ENCODE results near the gene NLRP1. TPM values are rescaled to one million over a fixed set of nuclear protein-coding genes. Genes with fewer than 3 reads are reported as not detected.
A peak's percentile ranks its signal among the peaks of the same experiment; 100 is the strongest.

Gene NLRP1
- total RNA-seq, 1 donor from 2014 or later, result 55.4 TPM

DNA sequence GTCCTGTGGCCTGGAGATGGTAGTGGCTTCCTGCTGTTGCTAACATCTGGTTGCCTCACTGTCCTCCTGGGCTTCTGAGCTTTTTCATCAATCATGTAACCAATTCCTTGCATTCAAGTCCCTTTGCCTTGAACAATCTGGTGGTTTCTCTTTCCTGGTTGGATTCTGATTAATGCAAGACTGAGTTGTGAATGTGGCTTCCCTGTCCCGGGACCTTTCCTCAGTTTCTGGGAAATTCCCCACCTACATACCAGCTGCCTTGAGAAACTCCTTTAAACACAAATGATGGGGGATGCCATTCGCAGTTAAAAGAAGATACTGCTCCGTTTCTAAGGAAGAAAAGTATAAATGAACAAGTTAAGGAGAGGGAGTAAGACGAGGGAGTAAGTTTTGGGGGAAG, 39.9 kb upstream of the NLRP1 start:
- TF ChIP-seq, protein P1, sequence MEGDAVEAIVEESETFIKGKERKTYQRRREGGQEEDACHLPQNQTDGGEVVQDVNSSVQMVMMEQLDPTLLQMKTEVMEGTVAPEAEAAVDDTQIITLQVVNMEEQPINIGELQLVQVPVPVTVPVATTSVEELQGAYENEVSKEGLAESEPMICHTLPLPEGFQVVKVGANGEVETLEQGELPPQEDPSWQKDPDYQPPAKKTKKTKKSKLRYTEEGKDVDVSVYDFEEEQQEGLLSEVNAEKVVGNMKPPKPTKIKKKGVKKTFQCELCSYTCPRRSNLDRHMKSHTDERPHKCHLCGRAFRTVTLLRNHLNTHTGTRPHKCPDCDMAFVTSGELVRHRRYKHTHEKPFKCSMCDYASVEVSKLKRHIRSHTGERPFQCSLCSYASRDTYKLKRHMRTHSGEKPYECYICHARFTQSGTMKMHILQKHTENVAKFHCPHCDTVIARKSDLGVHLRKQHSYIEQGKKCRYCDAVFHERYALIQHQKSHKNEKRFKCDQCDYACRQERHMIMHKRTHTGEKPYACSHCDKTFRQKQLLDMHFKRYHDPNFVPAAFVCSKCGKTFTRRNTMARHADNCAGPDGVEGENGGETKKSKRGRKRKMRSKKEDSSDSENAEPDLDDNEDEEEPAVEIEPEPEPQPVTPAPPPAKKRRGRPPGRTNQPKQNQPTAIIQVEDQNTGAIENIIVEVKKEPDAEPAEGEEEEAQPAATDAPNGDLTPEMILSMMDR (conservative IDR thresholded peaks at IDR 0.05), result no peak
- Mint-ChIP-seq H3K27me3 (ENCODE audit: low read depth) (peaks cover 3% of the 10 kb centered on the region), H3K9me3 (no peaks in the 10 kb centered on the region), H3K4me3 (no peak overlapping the region), H3K27ac (ENCODE audit: unreplicated experiment) (no peak overlapping the region), H3K4me1 (no peaks in the 10 kb centered on the region), H3K36me3 (ENCODE audit: low read depth) (no peaks in the 10 kb centered on the region)
- DNase-seq (ENCODE audit: low read depth, low spot score), result no peak

GRCh38 chr17:5621729-5622128, 37.4 kb upstream of the NLRP1 start:
- no peak overlapping the region for H3K27ac Mint-ChIP-seq (ENCODE audit: unreplicated experiment)
- no peaks in the 10 kb centered on the region for H3K36me3 Mint-ChIP-seq (ENCODE audit: low read depth)
- H3K27me3 Mint-ChIP-seq (ENCODE audit: low read depth), result no peaks in the 10 kb centered on the region
- no peak overlapping the region for H3K4me3 Mint-ChIP-seq
- TF ChIP-seq, protein P1 (conservative IDR thresholded peaks at IDR 0.05), result no peak
- no peaks in the 10 kb centered on the region for H3K9me3 Mint-ChIP-seq
- no peak for DNase-seq (ENCODE audit: low read depth, low spot score)
- no peaks in the 10 kb centered on the region for H3K4me1 Mint-ChIP-seq

DNA sequence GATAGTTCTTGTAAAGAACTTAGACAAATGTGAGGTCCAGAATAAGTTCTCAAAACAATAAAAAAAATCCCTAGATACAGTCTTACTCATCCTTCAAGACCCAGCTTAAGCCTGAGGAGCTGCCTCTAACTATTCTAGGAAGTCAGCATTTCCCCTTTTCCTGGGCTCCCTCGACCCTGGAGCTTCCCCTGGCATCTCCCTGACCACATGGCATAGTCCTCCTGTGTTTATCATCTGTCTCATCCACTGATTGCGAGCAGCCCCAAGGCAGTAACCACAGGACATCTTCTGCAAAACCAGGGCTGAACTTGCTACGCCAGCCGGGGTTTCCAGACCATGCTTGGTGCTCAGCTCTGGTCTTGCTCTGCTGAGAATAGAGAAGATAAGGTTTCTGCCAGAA, 36.7 kb upstream of the NLRP1 start:
- no peaks in the 10 kb centered on the region for H3K4me1 Mint-ChIP-seq
- H3K4me3 Mint-ChIP-seq, result no peak overlapping the region
- H3K9me3 Mint-ChIP-seq, result no peaks in the 10 kb centered on the region
- no peak for DNase-seq (ENCODE audit: low read depth, low spot score)
- H3K27me3 Mint-ChIP-seq (ENCODE audit: low read depth), result no peaks in the 10 kb centered on the region
- H3K36me3 Mint-ChIP-seq (ENCODE audit: low read depth), result no peaks in the 10 kb centered on the region
- TF ChIP-seq, protein P1 (conservative IDR thresholded peaks at IDR 0.05), result no peak
- H3K27ac Mint-ChIP-seq (ENCODE audit: unreplicated experiment), result peak overlapping the region; percentile 43

GRCh38 chr17:5619088-5619740, 34.9 kb upstream of the NLRP1 start:
- no peak for DNase-seq (ENCODE audit: low read depth, low spot score)
- TF ChIP-seq, protein P1 (conservative IDR thresholded peaks at IDR 0.05), result no peak
- Mint-ChIP-seq H3K36me3 (ENCODE audit: low read depth) (no peaks in the 10 kb centered on the region), H3K27ac (ENCODE audit: unreplicated experiment) (no peak overlapping the region), H3K9me3 (no peaks in the 10 kb centered on the region), H3K27me3 (ENCODE audit: low read depth) (no peaks in the 10 kb centered on the region), H3K4me1 (no peaks in the 10 kb centered on the region), H3K4me3 (no peak overlapping the region)

GRCh38 chr17:5618476-5618875, 34.2 kb upstream of the NLRP1 start:
- Mint-ChIP-seq H3K27me3 (ENCODE audit: low read depth) (no peaks in the 10 kb centered on the region), H3K9me3 (no peaks in the 10 kb centered on the region), H3K4me1 (no peaks in the 10 kb centered on the region), H3K27ac (ENCODE audit: unreplicated experiment) (no peak overlapping the region), H3K36me3 (ENCODE audit: low read depth) (no peaks in the 10 kb centered on the region), H3K4me3 (no peak overlapping the region)
- TF ChIP-seq, protein P1 (conservative IDR thresholded peaks at IDR 0.05), result no peak
- no peak for DNase-seq (ENCODE audit: low read depth, low spot score)
